Right renal cortex interstitium (tissue), 3 donors: ENCODE measurements around the gene ST8SIA3. TPM values are rescaled to one million over a fixed set of nuclear protein-coding genes. Genes with fewer than 3 reads are reported as not detected.
"Not testable (repeated sequence)": the region's sequence is repeated elsewhere in the genome, so short reads cannot be mapped to it uniquely, and the experiment has no call there.

ENCODE experiments used
- DNase-seq, 3 donors: peaks; one replicate each; pipeline ENCODE4 v3.0.0-alpha.2; 2013; ENCODE audit warnings: low read depth in 3 of 3, low spot score in 2 of 3
- polyA plus RNA-seq, 3 donors: library from polyadenylated mRNA; unstranded; fragments of 120-200 nt; gene quantifications; one replicate each; pipeline ENCODE4 v1.2.1, GENCODE V29; 2013; ENCODE audit not compliant: insufficient read length in 3 of 3

ST8SIA3 gene
- polyA plus RNA-seq, 3 donors: not detected

GRCh38 chr18:57362714-57363113, 10.4 kb downstream of the ST8SIA3 start:
- no peak for DNase-seq

GRCh38 chr18:57364460-57364859, 12.1 kb downstream of the ST8SIA3 start:
- no peak for DNase-seq

DNA sequence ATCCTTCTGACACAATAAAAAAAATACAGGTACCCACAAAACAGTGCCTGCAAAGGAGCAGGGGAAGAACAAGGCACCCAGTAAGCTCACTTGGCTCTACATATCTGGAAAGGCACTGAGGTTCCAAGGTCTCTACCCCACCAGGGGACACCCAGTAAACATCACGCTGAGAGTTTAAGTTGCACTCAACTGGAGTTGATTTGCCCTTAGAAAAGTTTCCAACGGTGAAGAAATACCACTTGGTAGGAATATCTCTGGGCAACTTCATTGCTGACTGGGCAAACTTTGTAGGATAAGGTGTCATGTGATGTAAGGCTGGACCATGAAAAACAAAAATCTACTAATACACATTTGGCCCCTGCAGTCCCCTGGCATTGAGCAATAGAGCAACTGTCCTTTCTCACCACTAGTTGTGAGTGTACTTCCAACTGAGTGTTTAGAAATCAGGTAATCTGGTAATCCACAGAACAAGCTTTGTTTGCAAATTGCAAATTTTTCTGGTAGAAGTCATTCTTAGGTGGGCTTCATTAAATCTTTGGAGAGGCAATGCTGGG, 14.2 kb downstream of the ST8SIA3 start:
- DNase-seq: no peak

- no peak for DNase-seq
Observed at GRCh38 chr18:57372444-57372843, 20.1 kb downstream of the ST8SIA3 start.

DNA sequence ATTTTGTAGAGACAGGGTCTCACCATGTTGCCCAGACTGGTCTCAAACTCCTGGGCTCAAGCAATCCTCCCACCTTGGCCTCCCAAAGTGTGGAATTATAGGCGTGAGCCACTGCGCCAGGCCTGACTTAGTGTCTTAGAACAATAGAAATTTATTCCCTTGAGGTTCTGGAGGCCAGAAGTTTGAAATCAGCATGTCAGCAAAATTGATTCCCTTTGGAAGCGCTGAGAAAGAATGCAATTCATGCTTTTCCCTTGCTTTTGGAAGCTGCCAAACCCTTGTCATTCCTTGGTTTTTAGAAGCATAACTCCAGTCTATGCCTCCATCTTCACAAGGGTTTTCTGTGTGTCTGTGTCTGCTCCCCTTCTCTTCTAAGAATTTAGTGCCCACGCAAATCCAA, 20.7 kb downstream of the ST8SIA3 start:
- no peak for DNase-seq

GRCh38 chr18:57376503-57376902, 24.1 kb downstream of the ST8SIA3 start:
- DNase-seq: no peak

DNA sequence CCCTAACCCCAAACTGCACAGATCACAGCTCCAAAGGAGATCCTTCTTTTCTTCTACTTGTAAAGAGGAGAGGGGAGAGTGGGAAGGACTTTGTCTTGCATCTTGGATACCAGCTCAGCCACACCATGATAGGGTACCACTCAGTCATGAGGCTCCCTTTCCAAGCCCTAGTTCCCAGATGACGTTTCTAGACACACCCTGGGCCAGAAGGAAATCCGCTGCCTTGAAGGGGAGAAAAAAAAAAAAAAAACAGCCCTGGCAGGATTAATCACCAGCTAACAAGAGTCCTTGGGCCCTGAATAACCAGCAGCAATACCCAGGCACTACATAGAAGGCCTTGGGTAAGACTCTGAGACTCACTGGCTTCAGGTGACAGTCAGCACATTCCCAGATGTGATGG, 36.9 kb downstream of the ST8SIA3 start:
- no peak for DNase-seq

DNA sequence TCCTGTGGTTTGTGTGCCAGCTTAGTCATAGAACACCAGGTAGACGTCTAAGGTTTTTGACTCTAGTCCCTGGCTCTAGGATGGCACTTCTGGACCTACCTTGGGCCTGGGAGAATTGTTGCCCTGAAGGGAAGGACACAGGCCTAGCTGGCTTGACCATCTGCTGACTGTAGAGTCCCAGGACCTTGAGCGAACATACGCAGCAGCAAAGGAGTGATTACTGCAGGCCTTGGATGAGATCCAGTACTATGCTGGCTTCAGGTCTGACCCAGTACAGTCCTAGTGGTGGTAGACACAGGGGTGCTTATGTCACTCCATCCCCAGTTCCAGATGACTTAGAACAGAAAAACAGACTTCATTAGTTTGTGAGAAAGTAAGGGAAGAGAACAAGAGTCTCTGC, 37.7 kb downstream of the ST8SIA3 start:
- no peak for DNase-seq

GRCh38 chr18:57394749-57395148, 42.4 kb downstream of the ST8SIA3 start:
- DNase-seq: not testable (repeated sequence)

GRCh38 chr18:57396831-57397230, 44.5 kb downstream of the ST8SIA3 start:
- DNase-seq: not testable (repeated sequence)

DNA sequence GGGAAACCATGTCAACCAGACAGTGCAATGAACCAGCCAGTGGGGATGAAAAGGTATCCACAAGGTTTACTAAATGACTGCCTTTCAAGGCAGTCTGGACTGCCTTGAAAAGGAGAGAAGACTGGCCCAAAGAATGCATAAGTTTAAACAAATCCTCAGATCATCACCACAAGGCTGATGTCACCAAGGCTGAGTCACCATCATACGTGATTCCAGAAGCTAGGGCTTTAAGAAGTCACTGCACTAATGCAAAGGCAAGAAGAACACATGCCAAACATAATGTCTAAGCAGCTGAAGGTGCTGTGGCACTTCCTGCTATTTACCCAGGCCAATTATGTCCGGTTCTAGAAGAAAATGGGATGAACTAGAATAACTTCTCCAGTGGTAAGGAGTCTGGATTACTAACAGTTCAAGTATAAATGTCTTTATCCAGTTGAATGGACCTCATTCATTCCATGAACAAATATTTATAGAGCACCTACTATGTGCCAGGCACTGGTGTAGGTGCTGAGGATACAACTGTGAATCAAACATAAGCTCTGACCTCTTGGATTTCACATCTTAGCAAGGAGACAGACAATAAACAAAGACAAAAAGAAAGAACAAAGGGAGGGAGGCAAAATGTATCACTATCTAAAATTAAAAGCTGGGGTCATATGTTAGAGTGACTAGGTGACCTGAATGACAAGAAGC, 45.2 kb downstream of the ST8SIA3 start:
- no peak for DNase-seq

DNA sequence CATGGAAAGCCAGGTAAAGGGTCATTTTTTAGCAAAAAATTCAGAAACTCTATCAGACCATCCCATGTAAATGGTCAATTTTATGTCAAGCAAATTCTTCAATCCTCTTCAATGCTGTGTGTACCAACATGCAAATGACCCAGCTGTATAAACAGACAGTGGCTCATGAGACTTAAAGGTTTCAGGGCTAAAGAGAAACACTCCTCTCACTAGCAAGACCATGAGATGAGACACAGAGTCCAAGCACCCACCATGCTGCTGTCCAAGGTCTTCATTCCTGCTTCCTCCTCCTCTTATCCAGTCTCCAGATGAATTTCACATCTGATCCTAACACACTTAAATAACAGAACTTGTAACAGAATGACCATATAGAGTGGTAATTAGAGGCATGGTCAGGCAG, 52.0 kb downstream of the ST8SIA3 start:
- DNase-seq: no peak

- no peak for DNase-seq
Observed at GRCh38 chr18:57409650-57410049, 57.3 kb downstream of the ST8SIA3 start.

GRCh38 chr18:57410749-57411148, 58.4 kb downstream of the ST8SIA3 start:
- DNase-seq: no peak

DNA sequence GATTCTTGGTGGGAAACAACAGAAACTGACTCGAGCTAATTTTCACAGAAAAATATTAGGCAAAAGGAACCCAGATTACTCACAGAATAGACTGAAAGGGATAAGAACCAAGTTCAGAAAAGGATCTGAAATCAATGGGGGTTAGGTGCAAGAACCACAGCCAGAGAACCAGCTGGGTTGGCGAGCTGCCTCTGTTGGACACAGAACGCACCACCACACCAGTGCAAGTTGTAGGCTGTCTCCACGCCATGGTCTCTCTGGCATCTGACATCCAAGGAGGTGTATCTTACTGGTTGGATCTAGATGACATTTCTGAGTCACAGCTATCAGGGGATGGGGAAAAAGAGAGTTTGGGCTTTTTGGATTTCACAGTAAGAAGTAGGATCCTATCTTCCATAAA, 64.2 kb downstream of the ST8SIA3 start:
- no peak for DNase-seq

Other genes with a start within 250 kb of the ST8SIA3 start
- gene BOD1L2, start 205.5 kb upstream of the ST8SIA3 start, polyA plus RNA-seq: not detected
- under 1 TPM; 0.07 to 0.14 (median 0.11) TPM for gene ONECUT2, start 82.8 kb downstream of the ST8SIA3 start, polyA plus RNA-seq
- 10 to 100 TPM; 38.0 to 45.1 (median 41.1) TPM for gene FECH, start 234.1 kb downstream of the ST8SIA3 start, polyA plus RNA-seq